Activated naive CD8-positive, alpha-beta T cell (primary cell): ENCODE data around the gene SPAG9.

Experiments
- H3K27ac Mint-ChIP-seq: one replicate; pipeline ENCODE4 v1.8.0; 2021; ENCODE audit warnings: mixed read lengths
- H3K27me3 Mint-ChIP-seq: one replicate; pipeline ENCODE4 v1.8.0; 2021; ENCODE audit warnings: mixed read lengths
- H3K36me3 Mint-ChIP-seq: one replicate; pipeline ENCODE4 v1.8.0; 2021; ENCODE audit warnings: mixed read lengths
- H3K4me1 Mint-ChIP-seq: one replicate; pipeline ENCODE4 v1.8.0; 2021; ENCODE audit warnings: low read depth, mixed read lengths
- H3K4me3 Mint-ChIP-seq: one replicate; pipeline ENCODE4 v1.8.0; 2021; ENCODE audit warnings: mild to moderate bottlenecking, mixed read lengths
- H3K9me3 Mint-ChIP-seq: one replicate; pipeline ENCODE4 v1.8.0; 2021; ENCODE audit warnings: low read depth, mixed read lengths

The SPAG9 gene

DNA sequence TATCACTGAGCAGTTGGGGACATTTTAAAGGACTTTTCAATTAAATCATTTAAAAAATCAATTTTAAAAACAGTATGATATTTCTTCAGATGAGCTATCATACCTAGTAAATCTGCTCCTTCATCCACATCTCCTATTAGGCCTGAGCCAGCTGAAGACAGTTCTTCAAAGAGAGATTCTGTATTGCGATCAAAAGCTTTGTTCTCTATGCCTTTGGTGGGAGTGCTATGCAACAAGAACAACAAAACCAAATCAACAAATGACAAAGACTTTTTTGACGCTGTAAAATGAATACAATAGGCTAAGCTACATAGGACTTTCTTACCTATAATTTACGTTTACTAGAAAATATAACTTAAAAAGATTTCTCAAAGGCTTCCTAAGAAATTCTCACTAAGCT is 106.5 kb downstream of the SPAG9 start:
- Mint-ChIP-seq H3K36me3 (peaks cover 8% of the 10 kb centered on the region), H3K4me1 (no peaks in the 10 kb centered on the region), H3K9me3 (no peaks in the 10 kb centered on the region), H3K27ac (no peak overlapping the region), H3K4me3 (no peak overlapping the region), H3K27me3 (no peaks in the 10 kb centered on the region)

- no peak overlapping the region for H3K4me3 Mint-ChIP-seq
- H3K9me3 Mint-ChIP-seq = no peaks in the 10 kb centered on the region
- H3K36me3 Mint-ChIP-seq = peaks cover 8% of the 10 kb centered on the region
Measured at GRCh38 chr17:51013322-51013721, 107.3 kb downstream of the SPAG9 start.

DNA sequence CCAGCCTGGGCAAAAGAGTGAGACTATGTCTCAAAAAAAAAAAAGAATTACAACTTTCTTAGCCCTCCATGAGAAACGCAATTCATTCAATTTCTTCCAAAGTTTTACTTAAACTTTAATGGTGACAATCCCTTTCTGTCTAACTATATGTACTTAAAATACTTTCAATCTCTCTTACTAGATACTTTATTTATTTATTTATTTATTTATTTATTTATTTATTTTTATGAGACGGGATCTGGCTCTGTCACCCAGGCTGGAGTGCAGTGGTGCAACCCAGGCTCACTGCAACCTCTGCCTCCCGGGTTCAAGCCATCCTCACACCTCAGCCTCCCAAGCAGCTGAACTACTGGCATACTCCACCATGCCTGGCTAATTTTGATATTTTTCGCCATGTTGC is 108.1 kb downstream of the SPAG9 start:
- Mint-ChIP-seq H3K27me3 (no peaks in the 10 kb centered on the region), H3K4me1 (no peaks in the 10 kb centered on the region), H3K27ac (no peak overlapping the region), H3K4me3 (no peak overlapping the region), H3K36me3 (peaks cover 8% of the 10 kb centered on the region), H3K9me3 (no peaks in the 10 kb centered on the region)

More at GRCh38 chr17:51013322-51013721, 107.3 kb downstream of the SPAG9 start:
- H3K27me3 Mint-ChIP-seq = no peaks in the 10 kb centered on the region
- H3K4me1 Mint-ChIP-seq = no peaks in the 10 kb centered on the region
- no peak overlapping the region for H3K27ac Mint-ChIP-seq

- H3K36me3 Mint-ChIP-seq = peaks cover 5% of the 10 kb centered on the region
- no peak overlapping the region for H3K27ac Mint-ChIP-seq
- no peak overlapping the region for H3K4me3 Mint-ChIP-seq
- no peaks in the 10 kb centered on the region for H3K9me3 Mint-ChIP-seq
- H3K4me1 Mint-ChIP-seq = no peaks in the 10 kb centered on the region
- no peaks in the 10 kb centered on the region for H3K27me3 Mint-ChIP-seq
Measured at GRCh38 chr17:51010173-51010675, 110.4 kb downstream of the SPAG9 start.

- H3K9me3 Mint-ChIP-seq = no peaks in the 10 kb centered on the region
- no peak overlapping the region for H3K27ac Mint-ChIP-seq
Measured at GRCh38 chr17:51006601-51007000, 114.1 kb downstream of the SPAG9 start.

GRCh38 chr17:51005768-51006167 is 114.9 kb downstream of the SPAG9 start:
- Mint-ChIP-seq H3K9me3 (no peaks in the 10 kb centered on the region), H3K27ac (no peak overlapping the region), H3K4me1 (peaks cover 4% of the 10 kb centered on the region), H3K36me3 (peaks cover 9% of the 10 kb centered on the region), H3K27me3 (no peaks in the 10 kb centered on the region), H3K4me3 (no peak overlapping the region)

More at GRCh38 chr17:51006601-51007000, 114.1 kb downstream of the SPAG9 start:
- Mint-ChIP-seq H3K27me3 (no peaks in the 10 kb centered on the region), H3K36me3 (peaks cover 7% of the 10 kb centered on the region), H3K4me1 (no peaks in the 10 kb centered on the region), H3K4me3 (no peak overlapping the region)

- no peaks in the 10 kb centered on the region for H3K27me3 Mint-ChIP-seq
- peaks cover 4% of the 10 kb centered on the region for H3K4me1 Mint-ChIP-seq
- H3K9me3 Mint-ChIP-seq = no peaks in the 10 kb centered on the region
- no peak overlapping the region for H3K4me3 Mint-ChIP-seq
- no peak overlapping the region for H3K27ac Mint-ChIP-seq
- H3K36me3 Mint-ChIP-seq = peaks cover 9% of the 10 kb centered on the region
Measured at GRCh38 chr17:51004249-51004648, 116.4 kb downstream of the SPAG9 start.

DNA sequence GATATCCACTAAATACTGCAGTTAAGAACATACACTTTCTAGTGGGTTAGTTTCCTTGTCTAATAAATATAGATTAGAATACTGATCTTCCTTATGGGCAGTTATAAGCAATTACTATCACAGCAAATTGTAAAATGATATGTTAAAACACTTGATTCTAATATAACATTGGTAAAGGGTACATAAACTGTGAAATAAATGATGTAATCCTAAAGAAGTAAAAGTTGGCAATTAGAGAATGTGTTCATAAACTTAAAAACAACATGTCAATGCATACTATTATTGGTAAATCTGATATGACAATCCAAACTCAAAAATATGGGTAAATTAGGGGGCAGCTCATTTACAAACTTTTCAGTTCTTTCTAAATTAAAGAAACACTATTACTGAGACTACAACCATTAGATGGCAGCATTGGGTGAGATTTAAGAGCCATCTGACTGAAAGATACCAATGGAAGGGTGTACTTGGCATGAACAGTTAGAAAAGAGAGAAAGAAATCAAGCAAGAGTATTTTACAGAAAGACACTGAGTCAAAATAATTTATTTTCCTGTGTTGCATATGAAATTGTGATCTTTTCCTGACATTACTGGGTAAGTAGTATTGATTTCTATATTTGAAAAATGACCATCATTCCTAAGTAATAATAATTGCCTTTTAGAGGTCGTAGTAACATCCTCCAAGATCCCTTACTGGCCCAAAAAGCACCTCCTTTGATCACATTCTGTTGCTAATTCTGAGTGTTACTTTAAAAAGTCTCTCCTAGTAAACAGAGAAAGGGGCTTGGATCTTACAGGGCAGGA is 119.6 kb downstream of the SPAG9 start:
- H3K4me1 Mint-ChIP-seq = peaks cover 4% of the 10 kb centered on the region
- no peak overlapping the region for H3K4me3 Mint-ChIP-seq
- H3K9me3 Mint-ChIP-seq = no peaks in the 10 kb centered on the region
- no peaks in the 10 kb centered on the region for H3K27me3 Mint-ChIP-seq
- no peak overlapping the region for H3K27ac Mint-ChIP-seq
- H3K36me3 Mint-ChIP-seq = peaks cover 6% of the 10 kb centered on the region

DNA sequence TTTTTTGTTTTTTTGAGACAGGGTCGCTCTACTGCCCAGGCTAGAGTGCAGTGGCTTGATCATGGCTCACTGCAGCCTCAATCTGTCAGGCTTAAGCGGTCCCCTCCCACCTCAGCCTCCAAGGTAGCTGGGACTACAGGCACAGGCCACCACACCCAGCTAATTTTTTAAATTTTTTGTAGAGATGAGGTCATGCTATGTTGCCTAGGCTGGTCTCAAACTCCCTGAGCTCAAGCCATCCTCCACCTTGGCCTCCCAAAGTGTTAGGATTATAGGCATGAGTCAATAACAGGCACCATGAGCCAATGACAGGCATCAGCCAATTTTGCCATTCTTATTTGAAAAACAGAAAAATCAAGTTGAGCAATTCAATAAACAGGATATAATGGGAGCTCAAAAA is 125.0 kb downstream of the SPAG9 start:
- Mint-ChIP-seq H3K4me3 (no peak overlapping the region), H3K36me3 (peaks cover 8% of the 10 kb centered on the region), H3K27ac (no peak overlapping the region), H3K27me3 (no peaks in the 10 kb centered on the region), H3K9me3 (no peaks in the 10 kb centered on the region), H3K4me1 (no peaks in the 10 kb centered on the region)

DNA sequence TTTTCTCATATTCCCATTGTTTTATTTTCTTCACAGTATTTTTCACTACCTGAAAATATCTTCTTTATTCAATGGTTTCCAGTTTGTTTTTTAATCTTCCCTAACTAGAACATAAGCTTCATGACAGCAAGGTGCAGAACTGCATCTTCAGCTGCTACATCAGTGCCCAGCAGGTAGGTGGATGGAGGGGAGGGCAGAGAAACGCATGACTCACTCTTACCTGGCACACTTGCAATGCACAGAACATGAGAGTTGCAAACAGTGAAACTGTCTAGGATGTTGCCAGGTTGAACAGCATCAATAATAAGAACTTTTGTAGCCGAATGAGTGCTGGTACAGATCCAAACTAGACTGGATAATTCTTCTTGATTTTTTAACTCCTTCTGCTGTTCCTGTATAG is 127.1 kb downstream of the SPAG9 start:
- Mint-ChIP-seq H3K4me1 (no peaks in the 10 kb centered on the region), H3K27me3 (no peaks in the 10 kb centered on the region), H3K9me3 (no peaks in the 10 kb centered on the region), H3K4me3 (no peak overlapping the region), H3K27ac (no peak overlapping the region), H3K36me3 (peaks cover 12% of the 10 kb centered on the region)

DNA sequence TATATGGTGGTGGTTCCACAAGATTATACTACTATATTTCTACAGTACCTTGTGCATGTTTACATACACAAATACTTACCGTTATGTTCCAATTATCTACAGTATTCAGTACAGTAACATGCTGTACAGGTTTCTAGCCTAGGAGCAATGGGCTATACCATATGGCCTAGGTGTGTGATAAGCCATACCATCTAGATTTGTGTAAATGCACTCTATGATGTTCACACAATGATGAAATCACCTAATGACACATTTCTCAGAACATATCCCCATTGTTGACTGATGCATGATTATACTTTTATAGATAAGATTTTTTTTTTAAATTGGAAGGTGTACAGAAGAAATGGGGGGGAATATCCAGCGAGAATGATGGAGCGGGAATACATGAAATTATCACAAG is 131.5 kb downstream of the SPAG9 start:
- Mint-ChIP-seq H3K27me3 (no peaks in the 10 kb centered on the region), H3K4me1 (no peaks in the 10 kb centered on the region), H3K27ac (no peak overlapping the region), H3K36me3 (peaks cover 19% of the 10 kb centered on the region), H3K4me3 (no peak overlapping the region), H3K9me3 (no peaks in the 10 kb centered on the region)

DNA sequence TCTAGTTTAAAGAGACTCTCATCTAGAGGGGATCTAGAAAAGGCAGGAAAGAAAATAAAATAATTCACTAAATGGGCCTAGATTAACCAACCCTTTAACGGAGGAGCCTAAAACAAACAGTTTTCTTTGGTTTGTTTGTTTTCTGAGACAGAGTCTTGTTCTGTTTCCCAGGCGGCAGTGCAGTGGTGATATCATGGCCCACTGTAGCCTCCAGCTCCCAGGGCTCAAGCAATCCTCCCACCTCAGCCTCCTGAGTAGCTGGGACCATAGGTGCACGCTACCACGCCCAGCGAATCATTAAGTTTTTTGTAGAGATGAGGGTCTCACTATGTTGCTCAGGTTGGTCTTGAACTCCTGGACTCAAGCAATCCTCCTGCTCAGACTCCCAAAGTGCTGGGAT is 132.2 kb downstream of the SPAG9 start:
- Mint-ChIP-seq H3K36me3 (peaks cover 17% of the 10 kb centered on the region), H3K27me3 (no peaks in the 10 kb centered on the region), H3K4me1 (no peaks in the 10 kb centered on the region), H3K9me3 (no peaks in the 10 kb centered on the region), H3K27ac (no peak overlapping the region), H3K4me3 (no peak overlapping the region)

GRCh38 chr17:50986989-50987660 is 133.5 kb downstream of the SPAG9 start:
- H3K27me3 Mint-ChIP-seq = no peaks in the 10 kb centered on the region
- no peak overlapping the region for H3K27ac Mint-ChIP-seq
- H3K4me3 Mint-ChIP-seq = no peak overlapping the region
- H3K36me3 Mint-ChIP-seq = peaks cover 14% of the 10 kb centered on the region
- H3K4me1 Mint-ChIP-seq = no peaks in the 10 kb centered on the region
- H3K9me3 Mint-ChIP-seq = no peaks in the 10 kb centered on the region

DNA sequence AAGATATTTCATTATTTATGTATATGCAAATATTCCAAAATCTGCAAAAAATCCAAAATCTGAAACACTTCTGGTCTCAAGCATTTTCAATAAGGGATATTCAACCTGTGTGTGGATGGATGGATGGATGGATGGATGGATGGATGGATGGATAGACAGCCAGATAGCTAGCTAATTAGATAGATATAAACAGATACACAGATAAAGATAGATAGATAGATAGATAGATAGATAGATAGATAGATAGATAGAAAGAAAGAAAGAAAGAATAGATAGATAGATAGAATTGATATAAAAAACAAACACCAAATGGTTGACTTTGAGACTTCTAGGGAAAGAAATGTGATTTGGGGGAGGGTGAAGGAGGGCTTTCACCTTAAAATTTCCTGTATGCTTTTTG is 139.4 kb downstream of the SPAG9 start:
- Mint-ChIP-seq H3K9me3 (no peaks in the 10 kb centered on the region), H3K4me3 (no peak overlapping the region), H3K27me3 (no peaks in the 10 kb centered on the region), H3K36me3 (peaks cover 19% of the 10 kb centered on the region), H3K27ac (no peak overlapping the region), H3K4me1 (peaks cover 16% of the 10 kb centered on the region)

- no peak overlapping the region for H3K27ac Mint-ChIP-seq
- no peak overlapping the region for H3K4me3 Mint-ChIP-seq
- H3K9me3 Mint-ChIP-seq = no peaks in the 10 kb centered on the region
- H3K4me1 Mint-ChIP-seq = peaks cover 16% of the 10 kb centered on the region
- H3K27me3 Mint-ChIP-seq = no peaks in the 10 kb centered on the region
- H3K36me3 Mint-ChIP-seq = peaks cover 20% of the 10 kb centered on the region
Measured at GRCh38 chr17:50979524-50979927, 141.1 kb downstream of the SPAG9 start.
